ENCODE measurements around the gene KRTAP2-3. TPM values are rescaled to one million over a fixed set of nuclear protein-coding genes. Genes with fewer than 3 reads are reported as not detected.
"Not testable (repeated sequence)": the region's sequence is repeated elsewhere in the genome, so short reads cannot be mapped to it uniquely, and the experiment has no call there.

Gene KRTAP2-3
- total RNA-seq, 3 donors from 2014 or later = not detected

- Histone ChIP-seq H3K36me3 (ENCODE audit: low read depth) (no peaks in the 10 kb centered on the region), H3K4me3 (no peak overlapping the region), H3K4me1 (ENCODE audit: low read depth) (no peaks in the 10 kb centered on the region), H3K9me3 (no peaks in the 10 kb centered on the region)
- no peak for DNase-seq
- no peak for ATAC-seq
- no peak for TF ChIP-seq CTCF (IDR thresholded peaks at IDR 0.05)
- intact Hi-C loops (cut with DNase I, micrococcal nuclease) = no loop called here
Measured at GRCh38 chr17:41067281-41067680, 7.4 kb upstream of the KRTAP2-3 start.

DNA sequence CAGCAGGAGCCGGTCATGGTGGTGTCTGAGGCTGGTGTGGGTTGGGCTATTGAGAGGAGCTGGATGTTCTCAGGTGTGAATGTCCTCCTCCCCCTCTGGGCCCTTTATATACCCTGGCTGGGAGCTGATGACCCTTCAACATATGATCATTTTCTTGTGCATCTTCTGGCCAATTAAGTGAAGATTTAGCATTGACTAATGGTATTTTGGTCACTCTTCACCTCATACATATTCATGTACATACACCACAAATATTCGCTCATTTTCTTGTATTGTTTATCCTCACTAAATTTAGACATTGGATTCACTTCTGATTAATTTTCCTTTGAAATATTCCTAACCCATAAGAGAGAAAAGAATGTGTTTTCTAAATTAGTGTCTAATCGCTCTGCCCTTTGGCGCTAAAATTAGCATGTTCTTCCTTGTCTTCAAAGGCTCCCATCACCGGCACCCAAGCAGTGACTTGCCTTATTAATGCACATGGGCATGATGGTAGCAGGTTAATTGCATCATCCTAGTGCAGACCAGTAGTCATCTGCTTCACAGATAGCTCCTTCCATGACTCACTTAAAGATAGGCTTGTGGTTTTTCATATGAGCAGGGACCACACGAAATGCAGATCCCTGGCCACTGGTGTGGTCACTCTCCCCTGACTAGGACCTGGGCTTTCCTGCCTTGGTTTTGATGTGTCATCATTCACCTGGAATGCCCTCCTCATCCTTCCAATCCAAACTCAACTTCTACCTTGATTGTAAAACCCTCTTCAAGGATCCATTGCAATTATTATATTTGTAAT is 6.1 kb upstream of the KRTAP2-3 start, which contains the start of gene KRTAP2-4:
Gene KRTAP2-4, minus strand, starts transcription at position 51 of the 796 bp plus-strand sequence. Its CDS starts 34 bp downstream, at position 17.
- ATAC-seq (no peak), DNase-seq (no peak)
- intact Hi-C loops (cut with DNase I, micrococcal nuclease) = no loop called here
- H3K36me3 ChIP-seq (ENCODE audit: low read depth) = no peaks in the 10 kb centered on the region
- H3K4me1 ChIP-seq (ENCODE audit: low read depth) = no peaks in the 10 kb centered on the region
- H3K4me3 ChIP-seq = no peak within 1 kb of the TSS
- no peak for TF ChIP-seq CTCF (IDR thresholded peaks at IDR 0.05)
- H3K9me3 ChIP-seq = no peaks in the 10 kb centered on the region

DNA sequence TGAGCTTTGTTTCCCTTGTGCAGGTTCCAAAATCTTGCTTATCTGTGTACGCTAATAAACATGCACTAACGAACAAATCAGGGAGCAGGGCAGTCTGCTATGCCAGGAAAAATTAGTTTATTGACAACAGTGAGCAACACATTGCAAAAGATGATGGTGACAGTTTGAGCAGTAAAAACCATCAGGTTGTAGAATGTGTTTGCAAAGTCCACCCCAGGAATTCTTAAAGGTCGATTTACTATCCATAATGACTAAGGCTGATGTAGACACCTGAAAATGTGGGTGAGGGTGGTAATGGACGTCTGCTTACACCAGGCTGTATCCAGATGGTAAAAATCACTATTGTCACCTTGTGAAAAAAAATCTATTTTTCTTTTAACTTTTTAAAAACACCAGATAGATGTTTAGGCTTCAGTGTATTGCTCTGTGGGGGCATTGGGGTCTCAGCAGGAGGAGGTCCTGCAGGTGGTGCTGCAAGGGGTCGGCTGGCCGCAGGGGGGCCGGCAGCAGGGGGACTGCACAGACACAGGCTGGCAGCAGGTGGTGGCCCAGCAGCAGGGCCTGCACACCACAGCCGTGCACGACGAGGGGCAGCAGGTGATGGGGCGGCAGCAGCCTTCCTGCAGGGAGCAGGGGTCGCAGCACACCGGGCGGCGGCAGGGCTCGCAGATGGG is 5.2 kb upstream of the KRTAP2-3 start:
- H3K9me3 ChIP-seq; H3K36me3 ChIP-seq (ENCODE audit: low read depth); ATAC-seq; intact Hi-C loops (cut with DNase I, micrococcal nuclease); H3K4me3 ChIP-seq; DNase-seq; H3K4me1 ChIP-seq (ENCODE audit: low read depth): not testable (repeated sequence)

GRCh38 chr17:41064301-41064700 is 4.4 kb upstream of the KRTAP2-3 start:
- no peak for TF ChIP-seq CTCF (IDR thresholded peaks at IDR 0.05)
- intact Hi-C loops (cut with DNase I, micrococcal nuclease) = no loop called here
- Histone ChIP-seq H3K36me3 (ENCODE audit: low read depth) (no peaks in the 10 kb centered on the region), H3K4me1 (ENCODE audit: low read depth) (no peaks in the 10 kb centered on the region), H3K4me3 (no peak overlapping the region), H3K9me3 (no peaks in the 10 kb centered on the region)
- DNase-seq (no peak), ATAC-seq (no peak)

DNA sequence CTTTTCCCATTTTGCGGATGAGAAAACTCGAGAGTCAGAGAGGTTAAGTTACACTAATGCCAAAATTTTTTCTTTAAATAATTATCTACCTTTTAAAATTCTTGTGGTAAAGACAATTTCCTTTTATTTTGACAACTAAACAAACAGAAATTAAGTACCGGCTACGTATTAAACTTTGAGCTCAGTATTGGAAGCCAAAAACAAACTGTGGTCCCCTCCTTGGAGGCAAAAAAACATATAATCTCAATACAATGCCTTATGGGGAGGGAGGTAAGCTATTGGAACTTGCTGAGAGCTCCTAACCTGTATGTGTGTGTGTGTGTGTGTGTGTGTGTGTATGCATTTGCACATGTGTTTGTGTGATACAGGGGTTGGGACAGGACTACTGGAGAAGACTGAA is 3.5 kb upstream of the KRTAP2-3 start:
- Histone ChIP-seq H3K9me3 (no peaks in the 10 kb centered on the region), H3K4me1 (ENCODE audit: low read depth) (no peaks in the 10 kb centered on the region), H3K36me3 (ENCODE audit: low read depth) (no peaks in the 10 kb centered on the region), H3K4me3 (no peak overlapping the region)
- TF ChIP-seq CTCF (IDR thresholded peaks at IDR 0.05) = no peak
- ATAC-seq = no peak
- no peak for DNase-seq
- intact Hi-C loops (cut with DNase I, micrococcal nuclease) = no loop called here

GRCh38 chr17:41061964-41062363 is 2.0 kb upstream of the KRTAP2-3 start:
- H3K4me1 ChIP-seq (ENCODE audit: low read depth) = no peaks in the 10 kb centered on the region
- no peak for TF ChIP-seq CTCF (IDR thresholded peaks at IDR 0.05)
- no peaks in the 10 kb centered on the region for H3K9me3 ChIP-seq
- no peak for ATAC-seq
- no peaks in the 10 kb centered on the region for H3K36me3 ChIP-seq (ENCODE audit: low read depth)
- no peak for DNase-seq
- intact Hi-C loops (cut with DNase I, micrococcal nuclease) = no loop called here
- no peak overlapping the region for H3K4me3 ChIP-seq

DNA sequence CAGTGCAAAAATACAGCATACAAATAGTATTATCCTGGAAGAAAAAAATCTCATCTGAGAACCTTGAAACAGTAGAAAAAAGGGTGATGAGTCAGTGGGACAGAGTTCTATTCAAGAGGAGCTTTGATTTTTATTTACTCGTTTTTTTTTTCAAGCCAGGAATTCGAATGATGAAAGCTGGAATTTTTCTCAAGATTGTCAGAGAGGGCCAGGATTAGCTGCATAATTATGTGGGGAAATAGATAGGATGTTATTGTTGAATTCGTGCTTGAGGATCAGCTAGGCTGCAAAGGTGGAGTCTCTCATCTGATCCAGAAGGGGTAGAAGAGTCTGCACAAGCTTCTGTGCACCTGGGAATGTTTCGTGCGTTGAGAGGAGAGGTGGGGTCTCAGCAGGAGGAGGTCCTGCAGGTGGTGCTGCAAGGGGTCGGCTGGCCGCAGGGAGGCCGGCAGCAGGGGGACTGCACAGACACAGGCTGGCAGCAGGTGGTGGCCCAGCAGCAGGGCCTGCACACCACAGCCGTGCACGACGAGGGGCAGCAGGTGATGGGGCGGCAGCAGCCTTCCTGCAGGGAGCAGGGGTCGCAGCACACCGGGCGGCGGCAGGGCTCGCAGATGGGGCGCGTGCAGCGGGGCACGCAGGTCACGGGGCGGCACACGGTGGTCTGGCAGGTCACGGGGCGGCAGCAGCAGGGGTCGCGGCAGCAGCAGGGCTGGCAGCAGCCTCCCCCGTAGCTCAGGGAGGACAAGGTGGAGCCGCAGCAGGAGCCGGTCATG is 450 bp downstream of the KRTAP2-3 start:
- intact Hi-C loops (cut with DNase I, micrococcal nuclease); DNase-seq; H3K36me3 ChIP-seq (ENCODE audit: low read depth); H3K4me1 ChIP-seq (ENCODE audit: low read depth); H3K9me3 ChIP-seq; H3K4me3 ChIP-seq; ATAC-seq: not testable (repeated sequence)

Measured in mucosa of descending colon (tissue), 3 donors.